B cell (primary cell): ENCODE results near the gene ZNF280A. TPM values are rescaled to one million over a fixed set of nuclear protein-coding genes. Genes with fewer than 3 reads are reported as not detected.

Experiments used
- ATAC-seq: fragments of 200-7000 bp; cut with Tn5 transposase; one replicate; pipeline ENCODE4 v1.10.0; 2021; ENCODE audit warnings: low read depth, mild to moderate bottlenecking, moderate number of reproducible peaks, moderate library complexity
- CTCF ChIA-PET: fragments of 350-600 bp; sonication (Branson Sonifier 250); formaldehyde crosslinking; loops from one replicate; lab custom pipeline; 2021; ENCODE audit warnings: antibody characterized with exemption, inconsistent platforms; lab: Charles Lee
- POLR2A ChIA-PET: fragments of 350-600 bp; sonication (Branson Sonifier 250); formaldehyde crosslinking; loops from one replicate; lab custom pipeline; 2021; ENCODE audit warnings: antibody characterized with exemption; lab: Charles Lee
- DNase-seq: peaks from one replicate; pipeline ENCODE4 v3.0.0; 2013
- H2AFZ ChIP-seq: 2 replicates; pipeline ENCODE4 v1.6.1; 2012; ENCODE audit warnings: mild to moderate bottlenecking, low read depth, low read length; ENCODE audit not compliant: insufficient read depth, poor library complexity, severe bottlenecking
- H3K27ac ChIP-seq, 2 donors: 1 replicate in 1 of 2; 2 replicates in 1 of 2; pipeline ENCODE4 v1.5.1; 2012 to 2013; ENCODE audit warnings: low read length in 2 of 2, mild to moderate bottlenecking in 2 of 2, moderate library complexity in 1 of 2
- H3K27me3 ChIP-seq, 4 experiments: fragments of 200-600 bp in 1 of 4; sonication (generic) in 1 of 4; replicated peaks in 1 of 4; 1 replicate in 2 of 4; 2 replicates in 2 of 4; pipeline versions ENCODE4 v1.6.1 to v1.7.0; 2013 to 2016; ENCODE audit warnings: low read length in 3 of 4, mild to moderate bottlenecking in 2 of 4, mixed read lengths in 1 of 4, moderate library complexity in 1 of 4; ENCODE audit not compliant: insufficient read depth in 4 of 4, control insufficient read depth in 3 of 4; ENCODE audit errors: control extremely low read depth in 1 of 4
- H3K36me3 ChIP-seq, 2 experiments: replicated peaks in 1 of 2; 1 replicate in 1 of 2; 2 replicates in 1 of 2; pipeline versions ENCODE4 v1.6.1 to v1.7.1; 2013; ENCODE audit warnings: low read length in 1 of 2; ENCODE audit not compliant: insufficient read depth in 2 of 2, control insufficient read depth in 1 of 2; ENCODE audit errors: control extremely low read depth in 1 of 2, extremely low read depth in 1 of 2
- H3K4me1 ChIP-seq, 2 donors: fragments of 200-600 bp in 1 of 2; sonication (generic) in 1 of 2; 1 replicate in 1 of 2; 2 replicates in 1 of 2; pipeline versions ENCODE4 v1.5.1 to v1.6.1; 2013 to 2017; ENCODE audit warnings: low read length in 2 of 2; ENCODE audit not compliant: control insufficient read depth in 2 of 2, insufficient read depth in 2 of 2
- H3K4me2 ChIP-seq: replicated peaks from 2 replicates; pipeline ENCODE3; 2012; ENCODE audit warnings: mild to moderate bottlenecking, low read depth, low read length; ENCODE audit not compliant: poor library complexity, severe bottlenecking
- H3K4me3 ChIP-seq, 5 experiments: fragments of 200-600 bp in 1 of 5; sonication (generic) in 1 of 5; 1 replicate in 3 of 5; 2 replicates in 2 of 5; pipeline versions ENCODE4 v1.5.1 to v1.7.0; 2011 to 2016; ENCODE audit warnings: low read length in 4 of 5, mild to moderate bottlenecking in 4 of 5, low read depth in 2 of 5, control low read depth in 1 of 5, moderate library complexity in 1 of 5; ENCODE audit not compliant: insufficient read depth in 1 of 5; ENCODE audit errors: control extremely low read depth in 1 of 5, extremely low read depth in 1 of 5
- H3K79me2 ChIP-seq: fragments of 200-600 bp; sonication (generic); one replicate; pipeline ENCODE4 v1.6.0; 2016; ENCODE audit warnings: low read length; ENCODE audit not compliant: control insufficient read depth, insufficient read depth
- H3K9ac ChIP-seq: fragments of 200-600 bp; sonication (generic); 2 replicates; pipeline ENCODE4 v1.6.1; 2017; ENCODE audit warnings: mild to moderate bottlenecking, low read length, moderate library complexity
- H3K9me3 ChIP-seq, 3 donors: one replicate each; pipeline versions ENCODE4 v1.6.1 to v1.7.1; 2013; ENCODE audit warnings: low read length in 2 of 3; ENCODE audit not compliant: control insufficient read depth in 2 of 3, insufficient read depth in 1 of 3; ENCODE audit errors: control extremely low read depth in 1 of 3
- H4K20me1 ChIP-seq: 2 replicates; pipeline ENCODE4 v1.6.0; 2012; ENCODE audit warnings: mild to moderate bottlenecking, low read length; ENCODE audit not compliant: insufficient read depth, control insufficient read depth, poor library complexity, severe bottlenecking
- H3K27ac Mint-ChIP-seq: one replicate; pipeline ENCODE4 v1.8.0; 2021; ENCODE audit warnings: mixed read lengths
- H3K27me3 Mint-ChIP-seq: one replicate; pipeline ENCODE4 v1.8.0; 2021; ENCODE audit warnings: mixed read lengths
- H3K4me1 Mint-ChIP-seq: one replicate; pipeline ENCODE4 v1.8.0; 2021; ENCODE audit warnings: mixed read lengths
- H3K4me3 Mint-ChIP-seq: one replicate; pipeline ENCODE4 v1.8.0; 2021; ENCODE audit warnings: mixed read lengths
- H3K9me3 Mint-ChIP-seq: one replicate; pipeline ENCODE4 v1.8.0; 2022; ENCODE audit warnings: mixed read lengths; ENCODE audit not compliant: insufficient read depth
- EZH2 ChIP-seq: IDR thresholded peaks from 2 replicates; pipeline ENCODE4 v1.6.1; 2012; ENCODE audit warnings: borderline replicate concordance, low read depth, mild to moderate bottlenecking, moderate library complexity, low read length; ENCODE audit not compliant: insufficient read depth, poor library complexity, severe bottlenecking
- WGBS: methylation state at CpG from one replicate; pipeline ENCODE4 v1.1.5; 2013; ENCODE audit warnings: missing lambda C conversion rate; ENCODE audit not compliant: insufficient coverage; 5-methylcytosine and 5-hydroxymethylcytosine counted together
- intact Hi-C: fragments of 100-400 bp; cut with micrococcal nuclease; formaldehyde crosslinking; loops from one replicate; pipeline ENCODE4 v1.10.0; 2022
- polyA plus RNA-seq: library from polyadenylated mRNA; depleted of rRNA; stranded (reverse); fragments of >200 nt; gene quantifications from 2 replicates; pipeline ENCODE4 v1.2.3, GENCODE V29; 2012
- total RNA-seq, 2 donors: library from RNA; stranded (reverse); fragments of 120-200 nt in 1 of 2; gene quantifications; 1 replicate in 1 of 2; 2 replicates in 1 of 2; pipeline versions ENCODE4 v1.2.3 to v1.2.4, GENCODE V29; 2013 to 2022
- TF ChIP-seq, protein P1 (sequence below): fragments of 200-600 bp; IDR thresholded peaks from one replicate; pipeline ENCODE4 v1.8.0; 2022; ENCODE audit warnings: antibody characterized with exemption, mild to moderate bottlenecking

ZNF280A gene
- total and polyA plus RNA-seq, 2 donors (not counting 1 experiment from before 2014, with no cell fraction given): not detected

DNA sequence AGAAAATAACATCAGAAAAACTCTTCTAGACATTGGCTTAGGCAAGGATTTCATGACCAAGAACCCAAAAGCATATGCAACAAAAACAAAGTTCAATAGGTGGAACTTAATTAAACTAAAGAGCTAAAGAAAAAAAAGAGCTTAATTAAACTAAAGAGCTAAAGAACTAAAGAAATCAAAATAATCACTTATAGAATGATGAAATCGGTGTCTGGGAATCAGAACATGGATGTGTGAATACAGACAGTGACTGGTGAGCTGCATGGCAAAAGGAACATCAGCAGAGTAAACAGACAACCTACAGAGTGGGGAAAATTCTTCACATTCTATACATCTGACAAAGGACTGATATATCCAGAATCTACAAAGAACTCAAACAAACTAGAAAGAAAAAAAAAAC is 53.0 kb downstream of the ZNF280A start:
- ChIA-PET POLR2A (no interaction called here), CTCF (interaction anchor here (0.7 to 1.2 kb wide), 3 partner anchors 16 to 124 kb away, joined by 3 to 4 read pairs (median 3); no protein-coding TSS in a partner anchor)
- H3K27me3 ChIP-seq: no peaks in the 10 kb centered on the region
- H3K4me1 ChIP-seq: peaks cover 13 to 15% of the 10 kb centered on the region in 2 donors
- H3K36me3 ChIP-seq: no peaks in the 10 kb centered on the region
- H3K4me3 ChIP-seq: no peak overlapping the region
- H3K27ac ChIP-seq: no peak overlapping the region
- no peaks in the 10 kb centered on the region for H4K20me1 ChIP-seq
- ATAC-seq: no peak
- H3K9me3 ChIP-seq: peaks cover 4 to 14% (median 9%) of the 10 kb centered on the region in 3 donors
- intact Hi-C loops: no loop called here
- H3K79me2 ChIP-seq: no peaks in the 10 kb centered on the region
- WGBS: no CpG with 5 or more reads among the region's 1 CpG
- no peak for TF ChIP-seq EZH2
- TF ChIP-seq, protein P1, sequence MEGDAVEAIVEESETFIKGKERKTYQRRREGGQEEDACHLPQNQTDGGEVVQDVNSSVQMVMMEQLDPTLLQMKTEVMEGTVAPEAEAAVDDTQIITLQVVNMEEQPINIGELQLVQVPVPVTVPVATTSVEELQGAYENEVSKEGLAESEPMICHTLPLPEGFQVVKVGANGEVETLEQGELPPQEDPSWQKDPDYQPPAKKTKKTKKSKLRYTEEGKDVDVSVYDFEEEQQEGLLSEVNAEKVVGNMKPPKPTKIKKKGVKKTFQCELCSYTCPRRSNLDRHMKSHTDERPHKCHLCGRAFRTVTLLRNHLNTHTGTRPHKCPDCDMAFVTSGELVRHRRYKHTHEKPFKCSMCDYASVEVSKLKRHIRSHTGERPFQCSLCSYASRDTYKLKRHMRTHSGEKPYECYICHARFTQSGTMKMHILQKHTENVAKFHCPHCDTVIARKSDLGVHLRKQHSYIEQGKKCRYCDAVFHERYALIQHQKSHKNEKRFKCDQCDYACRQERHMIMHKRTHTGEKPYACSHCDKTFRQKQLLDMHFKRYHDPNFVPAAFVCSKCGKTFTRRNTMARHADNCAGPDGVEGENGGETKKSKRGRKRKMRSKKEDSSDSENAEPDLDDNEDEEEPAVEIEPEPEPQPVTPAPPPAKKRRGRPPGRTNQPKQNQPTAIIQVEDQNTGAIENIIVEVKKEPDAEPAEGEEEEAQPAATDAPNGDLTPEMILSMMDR: no peak
- H2AFZ ChIP-seq: no peak overlapping the region
- Mint-ChIP-seq H3K9me3 (peaks cover 9% of the 10 kb centered on the region), H3K27ac (no peak overlapping the region), H3K4me3 (no peak overlapping the region), H3K4me1 (peaks cover 18% of the 10 kb centered on the region), H3K27me3 (peaks cover 3% of the 10 kb centered on the region)
- H3K9ac ChIP-seq: no peak overlapping the region
- DNase-seq: no peak
- H3K4me2 ChIP-seq: no peak overlapping the region

DNA sequence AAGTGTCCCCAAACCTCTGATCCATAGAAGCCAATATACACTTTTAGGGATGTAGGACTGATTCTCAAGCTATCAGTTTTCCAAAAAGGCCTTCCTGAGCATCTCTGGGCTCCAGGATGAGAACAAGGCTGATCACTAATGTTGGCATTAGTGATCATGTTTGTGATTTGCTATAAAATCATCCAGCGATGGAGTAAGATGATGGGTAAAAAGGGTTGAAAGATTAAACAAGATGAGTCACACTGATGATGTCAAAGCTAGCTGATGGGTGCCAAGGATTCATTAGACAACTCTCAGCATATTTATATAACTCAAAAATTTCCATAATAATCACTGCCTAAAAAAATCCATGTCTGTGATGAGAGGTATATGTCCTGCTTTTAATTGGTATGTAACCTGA is 54.3 kb downstream of the ZNF280A start:
- Histone ChIP-seq H2AFZ (no peak overlapping the region), H4K20me1 (no peaks in the 10 kb centered on the region), H3K4me3 (no peak overlapping the region), H3K27ac (no peak overlapping the region), H3K9ac (no peak overlapping the region), H3K9me3 (peaks cover 4 to 14% (median 9%) of the 10 kb centered on the region in 3 donors), H3K36me3 (no peaks in the 10 kb centered on the region), H3K4me1 (peaks cover 13 to 15% of the 10 kb centered on the region in 2 donors), H3K79me2 (no peaks in the 10 kb centered on the region), H3K4me2 (no peak overlapping the region), H3K27me3 (no peaks in the 10 kb centered on the region)
- DNase-seq (no peak), ATAC-seq (no peak)
- POLR2A ChIA-PET: no interaction called here
- Mint-ChIP-seq H3K27me3 (peaks cover 3% of the 10 kb centered on the region), H3K27ac (no peak overlapping the region), H3K4me3 (no peak overlapping the region), H3K4me1 (peaks cover 19% of the 10 kb centered on the region), H3K9me3 (peaks cover 9% of the 10 kb centered on the region)
- WGBS: no CpG with 5 or more reads among the region's 1 CpG
- intact Hi-C loops: loop anchor here (2.0 kb wide), 2 partner anchors 43 to 109 kb away; no protein-coding TSS in a partner anchor
- CTCF ChIA-PET: interaction anchor here (0.8 to 5.3 kb wide), 7 partner anchors 13 to 121 kb away, joined by 3 to 58 read pairs (median 9); no protein-coding TSS in a partner anchor
- TF ChIP-seq, protein P1: no peak
- TF ChIP-seq EZH2: no peak
